Brain microvascular endothelial cell (primary cell): ENCODE results near the gene PZP.
"Not testable (repeated sequence)": the region's sequence is repeated elsewhere in the genome, so short reads cannot be mapped to it uniquely, and the experiment has no call there.

Experiments used
- DNase-seq: peaks from one replicate; pipeline ENCODE4 v3.0.0-alpha.2; 2020
- H3K27ac ChIP-seq: fragments of 250-450 bp; sonication (Bioruptor Pico); 2 replicates; pipeline ENCODE4 v1.5.1; 2020; ENCODE audit warnings: mild to moderate bottlenecking, moderate library complexity
- H3K27me3 ChIP-seq: fragments of 250-450 bp; sonication (Bioruptor Pico); replicated peaks from 2 replicates; pipeline ENCODE4 v1.5.1; 2020; ENCODE audit warnings: mild to moderate bottlenecking
- H3K36me3 ChIP-seq: fragments of 250-450 bp; sonication (Bioruptor Pico); replicated peaks from 2 replicates; pipeline ENCODE4 v1.5.1; 2020; ENCODE audit warnings: mild to moderate bottlenecking
- H3K4me3 ChIP-seq: 2 replicates; pipeline ENCODE4 v1.5.1; 2011; ENCODE audit warnings: low read depth, mild to moderate bottlenecking, control low read depth, low read length, moderate library complexity
- CTCF ChIP-seq: IDR thresholded peaks from 2 replicates; pipeline ENCODE4 v1.5.1; 2011; ENCODE audit warnings: low read depth, mild to moderate bottlenecking, moderate library complexity, low read length, control low read depth, inconsistent platforms; ENCODE audit errors: missing control alignments
- in situ Hi-C: cut with HindIII; loops from 2 replicates; pipeline ENCODE4 v1.10.0; 2017; ENCODE audit warnings: low sequenced_read_pairs, low pct_ligation_motif_present

Gene PZP

GRCh38 chr12:9169979-9170634, 38.1 kb downstream of the PZP start:
- Histone ChIP-seq H3K27me3 (no peaks in the 10 kb centered on the region), H3K4me3 (no peak overlapping the region), H3K36me3 (no peaks in the 10 kb centered on the region), H3K27ac (no peak overlapping the region)
- no peak for TF ChIP-seq CTCF
- no peak for DNase-seq
- in situ Hi-C loops, result no loop called here

- DNase-seq, H3K36me3 ChIP-seq, H3K27me3 ChIP-seq, H3K27ac ChIP-seq, in situ Hi-C loops, H3K4me3 ChIP-seq: not testable (repeated sequence)
Observed at GRCh38 chr12:9167345-9167744, 40.9 kb downstream of the PZP start.

- no peaks in the 10 kb centered on the region for H3K36me3 ChIP-seq
- H3K27me3 ChIP-seq, result no peaks in the 10 kb centered on the region
- in situ Hi-C loops, result no loop called here
- TF ChIP-seq CTCF, result no peak
- no peak for DNase-seq
- no peak overlapping the region for H3K27ac ChIP-seq
- no peak overlapping the region for H3K4me3 ChIP-seq
Observed at GRCh38 chr12:9163392-9163791, 44.8 kb downstream of the PZP start.

GRCh38 chr12:9156119-9156518, 52.1 kb downstream of the PZP start:
- TF ChIP-seq CTCF, result no peak
- no peaks in the 10 kb centered on the region for H3K27me3 ChIP-seq
- no peaks in the 10 kb centered on the region for H3K36me3 ChIP-seq
- no peak overlapping the region for H3K27ac ChIP-seq
- no peak overlapping the region for H3K4me3 ChIP-seq
- in situ Hi-C loops, result no loop called here
- no peak for DNase-seq

- no peaks in the 10 kb centered on the region for H3K36me3 ChIP-seq
- no peak overlapping the region for H3K4me3 ChIP-seq
- H3K27ac ChIP-seq, result no peak overlapping the region
- in situ Hi-C loops, result no loop called here
- no peak for TF ChIP-seq CTCF
- DNase-seq, result no peak
- no peaks in the 10 kb centered on the region for H3K27me3 ChIP-seq
Observed at GRCh38 chr12:9149372-9149771, 58.8 kb downstream of the PZP start.

- H3K36me3 ChIP-seq, result no peaks in the 10 kb centered on the region
- no peak for TF ChIP-seq CTCF
- DNase-seq, result no peak
- in situ Hi-C loops, result no loop called here
- no peaks in the 10 kb centered on the region for H3K27me3 ChIP-seq
- no peak overlapping the region for H3K4me3 ChIP-seq
- H3K27ac ChIP-seq, result no peak overlapping the region
Observed at GRCh38 chr12:9148926-9149325, 59.3 kb downstream of the PZP start.
